Stimulated activated CD4-positive, alpha-beta T cell treated with anti-CD3 and anti-CD28 coated beads, Interleukin-1b, Interleukin-23, amount 100 ng/mL, for 1 hour (primary cell): ENCODE measurements around the gene EFEMP1.

Experiments
- DNase-seq, 2 donors: peaks; one replicate each; pipeline ENCODE4 v3.0.0-alpha.2; 2020; ENCODE audit warnings: low read depth in 2 of 2

The EFEMP1 gene, protein sequence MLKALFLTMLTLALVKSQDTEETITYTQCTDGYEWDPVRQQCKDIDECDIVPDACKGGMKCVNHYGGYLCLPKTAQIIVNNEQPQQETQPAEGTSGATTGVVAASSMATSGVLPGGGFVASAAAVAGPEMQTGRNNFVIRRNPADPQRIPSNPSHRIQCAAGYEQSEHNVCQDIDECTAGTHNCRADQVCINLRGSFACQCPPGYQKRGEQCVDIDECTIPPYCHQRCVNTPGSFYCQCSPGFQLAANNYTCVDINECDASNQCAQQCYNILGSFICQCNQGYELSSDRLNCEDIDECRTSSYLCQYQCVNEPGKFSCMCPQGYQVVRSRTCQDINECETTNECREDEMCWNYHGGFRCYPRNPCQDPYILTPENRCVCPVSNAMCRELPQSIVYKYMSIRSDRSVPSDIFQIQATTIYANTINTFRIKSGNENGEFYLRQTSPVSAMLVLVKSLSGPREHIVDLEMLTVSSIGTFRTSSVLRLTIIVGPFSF

DNA sequence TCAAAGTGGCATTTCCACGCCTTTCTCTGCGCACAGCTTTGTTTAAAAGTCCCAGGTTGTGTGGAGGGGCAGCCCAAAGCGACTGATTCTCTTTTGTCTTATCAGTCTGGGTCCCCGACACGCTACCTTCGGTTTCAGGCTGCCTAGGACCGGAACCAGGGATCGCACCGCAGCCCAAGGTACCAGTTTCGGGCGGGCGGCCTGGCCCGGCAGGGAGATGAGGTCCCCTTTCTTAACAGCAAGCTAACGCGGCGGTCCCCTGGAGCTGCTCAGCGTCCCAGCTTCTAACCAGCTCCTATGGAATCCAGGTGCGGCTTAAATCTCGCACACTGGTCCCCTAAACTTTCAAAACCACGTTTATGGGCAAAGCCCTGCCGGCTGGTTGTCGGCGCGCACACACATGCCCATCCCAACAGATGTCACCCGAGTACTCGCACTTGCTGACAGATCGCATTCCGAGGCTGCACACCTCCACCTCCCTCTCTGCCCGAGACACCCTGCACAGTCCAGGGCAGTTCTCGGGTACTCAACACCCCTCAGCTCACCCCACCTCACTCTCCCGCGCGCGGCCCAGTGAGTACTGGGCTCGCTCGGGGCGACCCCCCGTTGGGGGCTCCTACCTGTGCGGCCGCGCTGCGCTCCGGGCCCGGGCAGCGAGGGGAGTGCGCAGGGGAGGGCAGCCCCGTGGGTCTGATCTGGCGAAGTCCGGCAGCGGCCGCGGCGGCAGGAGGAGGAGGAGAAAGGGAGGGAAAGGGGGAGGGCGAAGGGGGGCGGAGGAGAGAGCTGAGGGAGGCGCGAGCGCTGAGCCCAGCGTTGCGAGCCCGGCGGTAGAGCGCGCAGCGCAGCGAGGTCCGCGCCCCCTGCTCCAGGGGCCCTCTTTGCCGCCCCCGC lies at the start of gene EFEMP1:
Gene EFEMP1 (minus strand): TSS at position 692 of the 891 bp plus-strand sequence. CDS start 1,342 bp downstream, outside the sequence.
- no peak for DNase-seq

DNA sequence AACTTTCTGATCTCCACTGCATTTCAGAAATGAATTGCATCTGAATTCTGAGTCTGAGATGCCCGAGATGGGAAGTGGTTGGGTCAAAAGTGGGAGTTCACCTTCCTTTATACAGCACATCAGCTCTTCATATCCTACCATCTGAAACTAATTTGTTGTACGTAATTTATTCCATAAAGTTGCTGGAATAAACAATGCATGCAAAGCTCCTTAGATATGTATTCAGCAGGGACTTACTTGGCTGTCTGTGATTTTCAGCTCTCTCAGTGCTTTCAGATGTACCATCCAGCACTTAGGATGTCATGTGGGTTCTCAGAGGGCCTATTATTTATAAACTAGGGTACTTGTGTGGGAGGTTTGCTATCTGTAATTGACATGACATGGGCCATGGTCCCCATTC lies 46.9 kb upstream of the EFEMP1 start:
- DNase-seq, result no peak

DNA sequence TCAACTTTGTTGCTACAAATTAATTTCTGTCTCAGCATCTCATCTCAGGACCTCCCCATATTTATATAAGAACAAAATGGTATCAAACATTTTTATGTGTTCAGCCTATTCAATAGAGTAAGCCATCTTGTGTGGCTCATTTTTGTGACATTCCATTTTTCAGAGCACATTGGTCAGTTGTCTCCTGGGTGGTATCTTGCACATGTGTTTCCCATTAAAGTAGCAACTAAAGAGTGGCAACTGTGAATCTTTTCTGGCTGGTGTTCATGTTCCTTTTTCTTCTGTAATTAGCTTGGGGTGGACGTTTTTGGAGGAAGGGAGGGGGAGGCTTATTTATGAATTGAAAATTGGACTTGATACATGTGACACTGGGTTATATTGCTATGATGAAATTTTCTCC lies 45.4 kb upstream of the EFEMP1 start:
- no peak for DNase-seq

DNA sequence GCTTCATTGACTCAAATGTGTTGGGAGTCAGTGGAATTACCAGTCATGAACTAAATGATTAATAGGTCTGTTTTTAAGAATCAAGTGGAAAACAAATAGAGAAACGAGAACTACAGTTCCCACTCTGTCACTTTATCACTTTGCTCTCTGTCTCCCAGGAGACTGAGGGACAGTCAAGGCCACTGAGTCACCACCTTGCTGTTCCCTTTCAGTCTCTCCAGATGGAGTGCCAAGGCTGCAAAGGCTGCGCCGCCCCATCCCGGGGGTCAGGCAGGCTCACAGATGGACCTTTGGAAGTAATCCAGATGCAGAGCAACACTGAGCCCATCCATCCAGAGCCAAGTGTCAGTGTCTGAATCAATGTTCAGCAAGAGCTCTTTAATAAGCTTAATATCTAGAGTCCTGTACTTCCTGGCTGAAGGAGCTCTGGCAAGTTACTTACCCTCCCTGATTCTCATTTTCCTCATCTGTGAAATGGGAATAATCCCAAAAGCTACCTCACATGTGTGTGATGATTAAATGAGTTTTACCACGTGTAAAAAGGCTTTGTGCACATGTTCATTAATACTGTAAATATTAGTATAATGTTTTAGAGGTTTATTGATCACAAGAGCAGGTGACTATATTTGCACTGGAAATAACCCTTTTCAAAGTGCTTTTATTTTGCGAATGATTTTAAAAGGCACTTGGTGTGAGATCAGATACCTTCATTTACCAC lies 43.0 kb upstream of the EFEMP1 start:
- no peak for DNase-seq

DNA sequence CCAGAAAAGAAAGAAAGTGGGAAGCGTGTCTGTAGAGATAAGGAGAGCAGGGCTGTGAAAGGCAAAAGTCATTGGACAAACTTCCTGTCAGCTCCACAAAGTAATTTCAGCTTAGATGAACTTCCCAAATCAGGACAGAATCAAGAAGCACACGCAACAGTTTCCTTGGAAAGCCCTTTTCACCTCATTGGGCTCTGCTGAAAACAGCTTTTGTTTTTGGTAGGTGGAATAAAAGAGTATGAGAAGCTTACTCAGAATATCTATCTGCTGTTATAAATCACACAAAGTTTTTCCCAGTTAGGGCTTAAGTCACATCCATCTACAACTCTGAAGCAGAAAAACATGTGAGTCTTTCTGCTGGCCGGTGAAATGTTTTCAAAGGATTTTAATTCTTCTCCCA lies 42.4 kb upstream of the EFEMP1 start:
- no peak for DNase-seq

DNA sequence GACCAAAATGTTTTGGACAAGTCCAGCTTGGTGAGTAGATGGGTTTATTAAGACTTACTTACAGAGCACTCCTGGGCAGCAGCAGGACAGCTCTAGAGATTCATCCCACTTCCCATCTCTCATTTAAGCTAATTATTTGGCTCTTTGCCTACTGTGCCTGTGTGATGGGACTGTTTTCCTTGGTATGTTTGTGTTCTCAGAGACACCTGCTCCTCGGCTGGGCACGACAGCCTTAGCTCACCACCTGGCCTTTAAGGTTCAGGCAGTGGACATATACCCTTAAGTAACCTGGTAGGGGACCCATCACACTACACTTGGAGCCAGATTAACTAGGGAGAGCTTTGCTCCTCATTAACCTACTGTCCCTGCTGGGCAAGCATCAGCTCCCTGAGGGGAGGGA lies 41.7 kb upstream of the EFEMP1 start:
- no peak for DNase-seq

DNA sequence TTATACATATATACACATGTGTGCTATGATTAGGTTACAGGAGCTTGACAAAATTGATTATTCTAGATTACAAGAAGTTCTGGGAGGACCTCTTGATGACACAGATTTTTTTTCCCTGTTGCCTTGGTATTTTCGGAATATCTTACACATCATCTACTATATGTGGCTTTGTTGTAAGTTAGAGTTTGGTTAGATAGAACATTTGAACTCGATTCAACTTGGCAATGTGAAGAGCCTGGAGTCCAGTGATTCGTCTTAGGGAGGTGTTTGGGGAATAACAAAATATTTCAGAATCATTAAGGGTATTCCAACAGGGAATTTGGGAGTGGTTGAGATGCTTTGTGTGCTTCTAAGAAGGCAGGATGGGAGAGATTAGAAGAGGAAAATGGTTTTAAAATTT lies 39.3 kb upstream of the EFEMP1 start:
- DNase-seq, result no peak

DNA sequence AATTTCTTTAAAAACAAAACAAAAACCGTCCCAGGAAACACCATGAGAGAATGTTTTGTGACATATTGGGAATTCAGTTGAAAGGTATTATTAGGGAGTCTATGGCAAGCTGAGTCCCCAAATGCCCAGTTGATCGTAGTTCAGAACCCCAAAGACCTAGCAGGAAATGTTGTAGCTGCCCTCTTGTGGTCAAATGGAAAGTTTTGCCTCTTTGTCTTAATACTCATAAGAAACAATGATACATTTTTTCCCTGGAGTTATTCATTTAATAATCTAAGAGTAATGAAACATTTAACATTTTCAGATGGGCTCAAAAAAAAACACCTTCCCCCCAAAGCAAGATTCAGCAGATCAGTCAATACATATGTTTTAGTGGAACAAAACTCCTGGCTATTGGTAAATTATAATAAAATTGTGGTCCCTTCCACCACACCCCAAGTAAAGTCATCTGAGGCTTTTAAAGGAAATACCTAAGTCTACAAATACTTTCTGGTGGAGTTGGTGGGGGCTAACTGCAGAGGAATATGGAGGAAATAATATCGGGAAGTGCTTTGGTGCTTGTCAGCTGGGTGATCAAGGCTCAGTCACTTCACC lies 37.8 kb upstream of the EFEMP1 start:
- DNase-seq, result no peak

DNA sequence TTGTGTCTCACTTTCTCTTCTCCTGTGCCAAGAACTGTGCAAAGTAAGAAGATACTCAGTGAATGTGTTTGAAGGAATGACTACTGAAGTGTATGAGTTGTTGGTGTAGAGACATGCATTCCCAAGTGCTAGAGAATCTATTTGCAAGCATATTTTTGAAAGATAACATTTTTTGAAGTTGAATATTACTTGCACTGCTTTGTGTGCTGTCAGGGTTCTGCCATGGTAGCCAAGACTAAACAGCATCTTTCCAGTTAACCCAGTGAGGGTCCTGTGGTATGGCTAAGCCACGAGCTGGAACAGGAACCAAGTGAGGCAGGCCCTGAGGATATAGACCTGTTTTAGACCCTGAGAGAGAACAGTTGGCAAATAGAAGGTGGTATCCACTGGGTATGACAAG lies 35.2 kb upstream of the EFEMP1 start:
- no peak for DNase-seq

DNA sequence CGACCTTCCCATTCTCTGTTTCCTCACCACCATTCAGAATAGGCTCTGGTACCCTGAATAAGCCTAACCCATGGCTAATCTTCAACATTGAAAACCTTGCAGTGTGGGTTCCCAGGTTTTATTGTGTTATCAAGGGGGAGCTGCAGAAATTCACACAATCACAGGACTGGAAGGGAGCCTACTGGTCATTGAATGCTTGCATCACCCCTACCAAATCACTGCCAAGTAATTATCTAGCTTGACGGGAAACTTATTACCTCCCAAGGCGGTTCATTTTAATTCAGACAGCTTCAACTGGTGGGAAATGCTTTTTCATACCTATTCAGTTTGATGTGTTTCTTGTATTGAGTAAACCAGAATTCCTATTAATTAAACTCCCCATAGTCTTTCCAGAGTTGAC lies 33.6 kb upstream of the EFEMP1 start:
- DNase-seq, result no peak

DNA sequence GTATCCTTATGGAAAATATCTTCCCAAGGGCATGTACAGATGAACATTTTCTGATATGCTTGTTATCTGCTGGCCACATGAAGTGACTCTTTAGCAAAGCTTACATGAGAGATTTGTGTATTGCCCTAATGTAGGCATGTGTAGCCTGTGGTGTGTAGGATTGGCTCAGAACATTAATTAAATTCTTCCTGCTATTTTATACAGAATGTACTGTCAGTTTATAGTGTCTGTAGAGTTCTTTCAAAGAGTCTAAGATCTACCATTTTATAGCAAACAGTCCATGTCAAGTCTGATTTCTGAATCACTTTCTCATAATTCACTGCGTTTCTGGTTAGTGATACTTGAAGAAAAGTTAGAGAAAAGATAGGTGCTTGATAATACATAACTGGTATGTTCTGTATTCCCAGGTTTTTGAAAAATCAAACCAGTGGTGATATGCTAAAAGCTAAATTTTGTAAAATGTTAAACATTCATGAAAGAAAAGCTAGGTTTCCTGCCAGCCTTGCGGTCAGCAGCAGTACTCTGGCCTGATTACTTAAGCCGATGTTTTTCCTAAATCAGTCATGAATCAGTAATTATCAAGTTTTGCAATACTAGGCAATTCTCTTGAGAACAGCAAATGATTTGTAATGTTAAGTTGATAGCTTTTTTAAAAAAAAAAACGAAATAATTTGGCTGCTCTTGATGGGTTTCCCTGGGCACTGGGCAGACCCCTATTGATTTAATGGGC lies 30.9 kb upstream of the EFEMP1 start:
- no peak for DNase-seq

DNA sequence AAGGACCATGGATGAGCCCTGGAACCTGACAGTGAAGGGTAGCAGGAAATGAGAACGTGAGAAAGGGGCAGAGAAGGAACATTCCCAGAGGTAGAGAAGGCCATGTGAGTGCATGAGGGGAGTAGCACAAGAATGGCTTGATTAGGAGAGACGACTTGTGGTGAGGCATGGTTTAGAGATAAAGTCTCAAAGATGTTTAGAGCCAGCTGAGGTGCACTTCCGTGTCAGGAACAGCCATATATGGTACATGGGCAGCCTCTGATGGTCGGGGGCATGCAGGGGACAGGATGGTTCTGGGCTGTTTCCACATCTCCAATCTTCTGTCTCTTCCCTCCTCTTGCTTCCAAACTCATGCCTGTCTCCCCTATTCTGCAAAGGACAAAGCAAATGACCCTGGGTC lies 28.8 kb upstream of the EFEMP1 start:
- no peak for DNase-seq

DNA sequence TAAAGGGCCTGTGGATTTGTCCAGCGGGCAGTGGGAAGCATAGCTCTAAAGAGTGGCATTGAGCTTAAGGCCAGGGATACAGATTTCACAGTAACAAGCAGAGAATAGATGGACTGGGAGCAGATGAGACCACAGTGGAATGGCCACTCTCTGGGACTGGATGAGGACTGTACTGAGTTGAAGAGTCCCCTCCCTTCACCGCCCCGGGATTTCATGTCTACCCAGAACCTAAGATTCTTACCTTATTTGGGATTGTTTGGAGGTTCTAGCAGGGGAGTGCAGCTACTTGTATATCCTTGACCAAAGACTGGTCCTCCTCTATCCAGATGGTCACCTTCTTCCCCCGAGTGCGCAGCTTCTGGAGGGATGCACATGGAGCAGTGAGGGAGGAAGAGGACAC lies 28.0 kb upstream of the EFEMP1 start:
- DNase-seq, result no peak

DNA sequence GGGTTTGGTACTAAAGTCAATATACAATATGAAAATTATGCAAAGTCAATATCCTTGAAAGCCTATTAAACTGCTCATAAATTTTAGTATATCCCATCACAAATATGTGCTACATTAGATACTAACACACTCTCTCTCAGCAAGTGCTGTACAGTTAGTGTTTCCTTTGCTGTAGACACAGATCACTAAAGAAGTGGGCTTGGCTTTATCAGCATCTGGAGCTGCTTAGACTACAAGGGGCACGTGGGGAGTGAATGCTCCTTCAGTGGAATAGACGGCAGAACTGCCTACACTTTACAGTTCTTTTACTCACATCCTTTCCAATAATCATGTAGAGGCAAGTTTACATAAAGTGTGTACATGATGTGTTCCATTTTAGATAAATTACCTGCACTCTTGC lies 26.0 kb upstream of the EFEMP1 start:
- DNase-seq, result no peak

DNA sequence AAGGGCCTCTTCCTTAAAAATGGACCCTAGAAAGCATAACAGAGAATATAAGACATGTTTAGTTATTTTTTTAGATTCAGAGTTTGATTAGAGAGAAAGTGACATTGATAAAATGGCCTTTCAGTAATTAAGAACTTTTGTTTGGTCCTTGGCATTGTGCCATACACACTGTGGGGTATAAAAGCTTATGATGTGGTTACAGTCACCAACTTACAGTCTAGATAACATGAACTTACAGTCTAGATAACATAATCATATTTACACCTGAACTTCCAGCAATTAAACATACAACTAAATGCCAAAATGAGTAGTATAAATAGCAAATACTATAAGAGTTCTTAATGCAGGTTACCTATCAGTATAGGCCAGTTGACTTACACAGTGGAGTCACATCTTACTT lies 25.6 kb upstream of the EFEMP1 start:
- no peak for DNase-seq

DNA sequence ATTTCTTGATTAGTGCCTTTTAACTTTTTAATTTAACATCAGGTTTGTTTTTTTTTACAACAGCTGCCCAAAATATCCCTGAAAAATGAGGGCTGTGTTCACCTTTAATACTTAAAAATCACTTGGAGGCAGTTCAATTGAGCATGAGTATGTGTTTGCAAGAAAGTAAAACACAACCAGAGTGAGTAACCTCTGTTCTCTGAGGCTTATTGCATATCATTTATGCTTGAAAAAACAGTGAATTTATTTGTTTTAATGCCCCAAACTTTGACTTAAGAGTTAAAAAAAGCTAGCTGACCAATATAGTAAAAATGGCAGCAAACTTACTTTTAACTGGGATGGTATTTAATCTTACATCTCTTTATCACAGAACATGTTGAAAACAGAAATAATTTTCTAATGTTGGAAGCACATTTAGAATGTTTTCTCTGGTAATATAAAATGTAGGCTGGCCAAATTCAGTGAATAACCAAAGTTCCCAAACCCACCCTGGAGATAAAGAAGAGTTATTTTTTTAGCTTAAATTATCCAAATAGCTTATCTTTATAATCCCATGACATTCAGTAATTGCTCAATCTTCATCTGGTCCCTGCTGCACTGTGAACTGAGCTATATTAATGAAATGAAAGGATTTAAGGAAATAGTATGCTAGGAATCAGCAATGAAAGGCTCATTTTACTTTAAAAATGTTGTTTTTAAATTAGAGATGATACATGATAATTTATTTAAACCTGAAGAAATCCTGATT lies 24.8 kb upstream of the EFEMP1 start:
- DNase-seq, result no peak

DNA sequence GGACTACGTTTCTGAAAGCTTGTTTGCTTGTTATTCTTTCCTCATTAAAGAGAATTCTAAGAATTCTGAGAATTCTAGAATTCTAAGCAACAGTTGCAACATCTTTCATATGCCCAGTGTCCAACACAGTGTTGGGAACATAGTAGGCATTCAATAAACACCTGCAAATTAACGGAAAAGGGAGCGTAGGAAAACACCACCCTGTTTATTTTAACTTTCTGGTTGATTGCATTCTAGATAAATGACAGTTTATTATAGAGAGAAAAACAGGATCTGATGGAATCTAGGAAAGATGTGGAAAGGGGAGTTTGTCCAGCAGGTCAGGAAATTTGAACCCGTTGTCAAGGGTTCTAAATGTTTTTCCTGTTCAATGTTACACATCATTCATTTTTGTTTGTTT lies 24.2 kb upstream of the EFEMP1 start:
- DNase-seq, result no peak

DNA sequence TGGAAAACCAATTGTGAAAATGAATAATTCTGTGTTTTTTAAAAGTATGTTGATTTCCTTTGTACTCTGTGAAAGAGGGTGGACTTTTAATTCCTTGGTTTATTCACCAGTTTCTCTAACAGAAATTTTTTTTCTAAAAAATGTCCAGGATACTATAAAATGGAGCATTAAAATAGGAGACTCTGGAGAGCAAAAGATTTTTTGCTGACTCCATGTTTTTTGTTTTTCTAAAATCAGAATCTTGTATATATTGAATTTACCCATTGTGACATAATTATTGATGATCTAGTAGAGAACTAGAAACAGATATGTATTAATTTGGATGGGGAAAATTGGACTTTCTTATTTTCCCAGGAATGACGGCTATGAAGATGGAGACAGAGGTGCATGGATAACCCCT lies 23.2 kb upstream of the EFEMP1 start:
- DNase-seq, result no peak

DNA sequence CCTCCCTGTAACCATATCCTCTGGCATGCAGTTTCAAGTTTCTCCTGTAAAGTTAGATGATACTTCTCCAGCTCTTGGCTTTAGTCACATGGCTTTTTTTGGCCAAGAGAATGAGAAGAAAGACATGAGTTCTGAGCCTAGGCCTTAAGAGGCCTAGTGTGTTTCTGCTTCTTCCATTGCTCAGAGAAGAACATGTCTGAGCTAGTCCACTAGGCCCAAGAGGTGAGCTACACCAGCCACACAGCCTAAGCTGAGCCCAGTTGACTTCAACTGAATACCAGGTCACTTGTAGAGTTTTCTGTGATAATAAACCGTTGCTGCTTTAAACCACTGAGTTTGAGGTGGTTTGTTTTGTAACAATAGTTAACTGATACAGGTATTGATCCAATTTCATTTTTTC lies 19.9 kb upstream of the EFEMP1 start:
- DNase-seq, result no peak

DNA sequence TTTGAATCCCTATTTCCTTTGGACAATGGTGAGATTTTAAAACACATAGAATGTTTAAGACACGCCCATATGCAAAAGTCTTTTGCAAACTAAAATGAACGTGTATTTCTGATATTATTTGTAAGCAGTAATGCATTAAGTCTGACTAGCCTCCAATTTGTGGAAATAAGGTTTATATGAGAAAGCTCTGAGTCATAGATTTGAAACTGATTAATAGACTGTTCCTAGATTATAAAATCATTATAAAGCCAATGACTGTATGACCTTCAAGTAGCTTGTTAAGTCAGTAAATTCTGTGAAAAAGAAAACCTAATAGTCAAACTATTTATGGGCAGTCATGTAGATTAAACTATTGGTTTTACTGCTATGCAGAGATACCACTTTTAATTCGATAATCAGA lies 12.8 kb upstream of the EFEMP1 start:
- no peak for DNase-seq
